Activated CD4-positive, alpha-beta T cell treated with anti-CD3 and anti-CD28 coated beads for 48 hours (primary cell): ENCODE data around the gene CCNQ.

Experiments
- DNase-seq: peaks from one replicate; pipeline ENCODE4 v3.0.0-alpha.2; 2020

Gene CCNQ

GRCh38 chrX:153637121-153638040 is 38.4 kb upstream of the CCNQ start:
- no peak for DNase-seq

- no peak for DNase-seq
Observed at GRCh38 chrX:153636716-153637115, 37.8 kb upstream of the CCNQ start.

GRCh38 chrX:153635788-153636668 is 37.1 kb upstream of the CCNQ start:
- peak; percentile 49 for DNase-seq

GRCh38 chrX:153635388-153635787 is 36.4 kb upstream of the CCNQ start:
- no peak for DNase-seq

GRCh38 chrX:153634832-153635231 is 35.9 kb upstream of the CCNQ start:
- no peak for DNase-seq

GRCh38 chrX:153634236-153634635 is 35.3 kb upstream of the CCNQ start:
- DNase-seq: no peak

- no peak for DNase-seq
Observed at GRCh38 chrX:153633607-153634180, 34.8 kb upstream of the CCNQ start.

- DNase-seq: no peak
Observed at GRCh38 chrX:153633048-153633447, 34.1 kb upstream of the CCNQ start.

GRCh38 chrX:153632595-153632946 is 33.6 kb upstream of the CCNQ start:
- DNase-seq: no peak

GRCh38 chrX:153631907-153632594 is 33.1 kb upstream of the CCNQ start:
- DNase-seq: no peak

- DNase-seq: no peak
Observed at GRCh38 chrX:153631346-153631745, 32.4 kb upstream of the CCNQ start.

GRCh38 chrX:153628665-153629064 is 29.7 kb upstream of the CCNQ start:
- no peak for DNase-seq

- DNase-seq: no peak
Observed at GRCh38 chrX:153628129-153628528, 29.2 kb upstream of the CCNQ start.

- no peak for DNase-seq
Observed at GRCh38 chrX:153627675-153628111, 28.8 kb upstream of the CCNQ start.

GRCh38 chrX:153626863-153627674 is 28.1 kb upstream of the CCNQ start:
- DNase-seq: no peak

- DNase-seq: no peak
Observed at GRCh38 chrX:153626025-153626633, 27.2 kb upstream of the CCNQ start.

GRCh38 chrX:153625271-153626024 is 26.5 kb upstream of the CCNQ start:
- no peak for DNase-seq

- no peak for DNase-seq
Observed at GRCh38 chrX:153624196-153625091, 25.5 kb upstream of the CCNQ start.

- DNase-seq: no peak
Observed at GRCh38 chrX:153623310-153624029, 24.5 kb upstream of the CCNQ start.
